GM21367 (cell line): ENCODE measurements around the gene VANGL1.

Experiments used
- ATAC-seq: cut with Tn5 transposase; IDR thresholded peaks from one replicate; pipeline ENCODE4 v1.9.1; 2021; ENCODE audit not compliant: unreplicated experiment

The VANGL1 gene

GRCh38 chr1:115697619-115698018 is 55.8 kb downstream of the VANGL1 start:
- no peak for ATAC-seq

DNA sequence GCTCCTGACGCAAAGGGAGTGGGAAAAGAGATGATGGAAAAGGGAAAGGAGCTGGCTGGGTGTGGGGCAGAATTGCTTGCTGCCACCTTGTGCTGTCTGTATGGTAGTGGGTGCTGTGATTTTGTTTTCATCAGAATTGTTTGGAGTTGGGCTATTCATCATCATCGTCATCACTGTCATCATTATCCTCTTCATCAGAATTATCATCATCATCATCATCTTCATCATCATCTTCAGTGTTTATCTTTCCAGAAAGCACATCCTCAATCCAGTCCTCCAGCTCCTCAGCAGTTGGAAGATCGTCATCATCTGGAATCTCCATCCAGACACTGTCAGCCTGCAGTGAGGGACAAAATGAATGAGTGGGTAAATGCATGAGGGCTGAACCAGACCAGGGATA is 59.3 kb downstream of the VANGL1 start:
- no peak for ATAC-seq

DNA sequence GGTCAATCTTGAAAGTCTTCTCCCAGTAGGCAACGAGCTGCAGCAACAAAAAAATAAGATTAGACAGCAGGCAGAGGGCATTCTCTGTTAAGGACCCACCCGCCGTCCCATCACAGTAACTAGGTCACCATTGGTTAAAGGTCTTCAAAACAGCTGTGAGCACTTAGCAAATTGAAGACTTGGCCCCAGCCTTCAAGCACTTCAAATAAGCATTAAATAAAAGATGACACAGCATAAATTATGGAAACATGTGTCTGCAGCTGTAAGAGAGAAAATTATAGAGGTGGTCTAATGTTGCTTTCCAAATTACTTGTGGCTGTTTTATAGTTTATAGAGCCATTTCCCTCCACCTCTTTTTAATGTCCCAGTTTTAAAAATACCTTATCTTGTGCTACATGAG is 61.2 kb downstream of the VANGL1 start:
- no peak for ATAC-seq

GRCh38 chr1:115705085-115705951 is 63.5 kb downstream of the VANGL1 start:
- no peak for ATAC-seq

DNA sequence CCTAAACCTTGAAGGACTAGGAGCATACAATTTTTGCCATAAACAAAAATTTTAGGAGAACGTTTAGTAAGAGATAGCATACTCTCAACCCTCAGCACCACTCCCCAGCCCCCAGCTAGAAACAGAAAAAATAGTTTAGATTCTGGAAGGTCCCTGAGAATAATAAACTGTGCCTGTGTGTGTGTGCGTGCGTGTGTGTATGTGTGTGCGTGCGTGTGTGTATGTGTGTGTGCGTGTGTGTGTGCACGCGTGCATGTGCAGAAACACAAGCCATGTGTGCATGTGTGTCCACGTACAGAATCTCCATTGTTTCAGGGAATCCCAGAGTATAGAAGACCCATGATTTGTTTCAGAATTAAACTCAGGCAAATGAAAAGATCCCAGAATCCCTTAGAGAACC is 64.2 kb downstream of the VANGL1 start:
- no peak for ATAC-seq

GRCh38 chr1:115706587-115707425 is 65.0 kb downstream of the VANGL1 start:
- no peak for ATAC-seq

GRCh38 chr1:115710859-115711624 is 69.3 kb downstream of the VANGL1 start:
- ATAC-seq: no peak

DNA sequence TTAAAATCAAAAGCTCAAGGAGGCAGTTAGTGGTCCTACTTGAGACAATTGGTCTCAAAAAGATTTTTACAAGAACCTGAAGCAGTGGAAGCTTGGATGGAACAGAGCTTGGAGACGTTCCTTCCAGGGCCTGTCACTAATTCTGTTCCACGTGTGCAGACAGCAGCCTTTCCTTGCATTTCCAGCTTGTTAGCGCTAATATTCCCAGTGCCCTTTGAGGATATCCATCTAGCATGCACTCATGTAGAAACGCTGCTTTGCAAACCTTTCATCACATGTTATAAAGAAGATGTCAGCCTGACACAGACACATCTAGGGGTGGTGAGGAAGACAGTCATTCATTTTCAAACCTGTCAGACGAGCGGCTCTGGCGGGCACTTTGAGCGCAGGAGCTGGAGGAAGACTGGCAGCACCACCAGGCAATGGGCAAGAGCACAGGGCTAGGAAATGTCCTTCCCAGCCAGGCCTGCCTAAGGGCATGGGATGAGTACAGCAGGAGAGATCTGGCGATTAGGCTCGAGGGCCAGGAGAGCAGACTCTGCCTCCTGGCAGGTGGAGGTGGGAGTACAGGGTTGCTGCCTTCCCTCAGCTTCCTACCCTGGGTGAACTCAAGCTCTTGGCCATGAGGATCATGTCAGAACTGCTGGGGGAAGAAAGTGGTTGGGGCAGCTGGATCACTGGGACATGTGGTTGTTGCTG is 71.3 kb downstream of the VANGL1 start:
- ATAC-seq: no peak

DNA sequence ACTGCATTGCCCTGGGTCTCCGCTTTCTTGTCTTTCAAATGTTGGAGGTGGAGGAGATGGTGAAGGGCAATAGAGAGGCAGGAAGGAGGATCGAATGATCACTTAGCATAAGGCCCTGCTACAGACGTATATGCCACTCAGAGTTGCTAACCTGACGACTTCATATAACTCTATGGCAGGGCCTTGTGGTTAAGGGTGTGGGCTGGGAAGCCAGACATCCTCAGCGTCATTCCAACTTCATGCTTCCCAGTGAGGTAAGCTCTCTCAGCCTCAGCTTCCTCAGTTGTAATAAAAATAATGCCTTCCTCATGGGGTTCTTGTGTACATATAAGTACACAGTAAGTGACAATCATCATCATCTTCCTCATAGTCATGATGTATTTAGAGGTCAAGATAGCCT is 72.1 kb downstream of the VANGL1 start:
- ATAC-seq: no peak

- no peak for ATAC-seq
Measured at GRCh38 chr1:115714572-115715141, 72.9 kb downstream of the VANGL1 start.

- ATAC-seq: no peak
Measured at GRCh38 chr1:115717541-115717940, 75.8 kb downstream of the VANGL1 start.

GRCh38 chr1:115718011-115718754 is 76.4 kb downstream of the VANGL1 start:
- ATAC-seq: no peak

DNA sequence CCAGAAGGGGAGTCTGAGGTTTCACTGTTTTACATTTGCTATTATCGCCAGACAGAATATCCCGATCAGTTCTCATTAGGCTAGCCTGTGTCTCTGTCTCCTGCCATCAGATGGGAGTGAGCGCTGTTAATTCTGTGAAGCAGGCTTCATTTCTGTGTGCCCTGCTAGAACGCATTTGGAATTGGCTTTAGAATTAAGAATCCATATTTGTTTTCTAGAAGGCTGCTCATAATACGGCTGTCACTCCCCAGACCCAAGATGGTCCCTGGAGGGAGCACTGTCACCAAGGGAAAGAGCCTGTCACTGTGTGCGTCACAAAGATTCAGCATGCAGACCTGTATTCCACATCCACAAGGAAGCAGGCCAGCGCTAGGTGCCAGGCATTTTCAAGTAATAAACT is 77.5 kb downstream of the VANGL1 start:
- no peak for ATAC-seq

- no peak for ATAC-seq
Measured at GRCh38 chr1:115722221-115722620, 80.5 kb downstream of the VANGL1 start.

GRCh38 chr1:115723756-115724155 is 82.0 kb downstream of the VANGL1 start:
- ATAC-seq: no peak

DNA sequence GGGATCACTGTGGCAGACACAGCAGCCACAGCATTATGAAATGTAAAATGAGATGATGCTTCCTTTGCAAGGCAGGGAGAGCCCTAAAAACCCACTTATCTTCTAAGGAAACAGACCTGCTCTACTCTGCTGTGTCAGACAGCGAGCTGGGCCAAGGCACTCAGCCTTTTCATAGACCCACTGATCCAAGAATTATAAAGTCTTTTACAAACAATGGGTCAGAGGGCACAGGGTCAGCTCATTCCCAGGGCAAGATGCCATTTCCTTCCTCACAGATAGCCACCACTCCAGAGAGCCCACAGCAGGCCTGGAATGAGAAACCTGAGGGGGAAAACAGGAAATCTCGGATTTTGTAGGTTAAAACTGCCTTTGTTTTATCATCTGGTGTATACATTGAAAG is 83.8 kb downstream of the VANGL1 start:
- no peak for ATAC-seq

DNA sequence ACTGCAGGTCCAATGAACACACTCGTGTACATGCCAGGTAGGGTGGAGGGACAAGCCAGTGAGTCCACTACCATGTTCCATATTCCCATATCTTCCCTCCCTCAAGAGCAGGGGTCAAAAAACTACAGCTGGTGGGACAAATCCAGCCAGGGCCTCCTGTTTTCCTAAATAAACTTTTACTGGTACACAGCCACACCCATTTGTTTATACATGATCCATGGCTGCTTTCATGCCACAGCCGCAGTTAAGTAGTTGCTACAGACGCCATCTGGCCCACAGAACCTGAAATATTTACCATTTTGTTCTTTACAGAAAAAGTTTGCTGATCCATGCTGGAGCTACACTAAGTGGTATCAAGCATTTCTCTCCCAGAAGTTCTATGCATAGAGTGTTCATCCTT is 84.4 kb downstream of the VANGL1 start:
- ATAC-seq: no peak

DNA sequence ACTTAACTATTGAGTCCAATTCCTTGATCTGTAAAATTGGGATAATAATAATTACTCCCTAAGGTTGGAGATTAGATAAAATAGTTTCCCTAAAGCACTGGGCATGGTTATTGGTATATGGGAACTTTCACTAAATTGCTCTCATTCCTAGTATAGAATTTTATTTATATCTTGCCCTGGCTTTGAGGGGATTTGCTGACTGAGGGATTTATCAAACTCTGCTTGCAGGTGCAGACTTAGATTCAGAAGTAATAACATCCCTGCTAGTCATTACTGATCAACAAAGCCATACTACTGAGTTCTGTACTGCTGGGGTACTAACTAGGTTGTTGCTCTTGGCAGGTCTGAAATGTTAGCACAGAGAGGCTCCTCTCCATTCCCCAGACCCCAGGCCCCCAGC is 84.8 kb downstream of the VANGL1 start:
- no peak for ATAC-seq

GRCh38 chr1:115727706-115728249 is 86.0 kb downstream of the VANGL1 start:
- no peak for ATAC-seq
